RWPE2 (cell line): ENCODE measurements around the gene TNPO1.

Experiments
- ATAC-seq: fragments of 200-7000 bp; cut with Tn5 transposase; 3 replicates; pipeline ENCODE4 v1.9.1; 2021; ENCODE audit warnings: low read depth
- DNase-seq: peaks from one replicate; pipeline ENCODE4 v3.0.0-alpha.2; 2020; ENCODE audit warnings: low spot score
- H3K27ac ChIP-seq: fragments of 450-650 bp; 2 replicates; pipeline ENCODE4 v1.5.1; 2017; ENCODE audit warnings: mild to moderate bottlenecking; ENCODE audit not compliant: poor library complexity, severe bottlenecking
- H3K27me3 ChIP-seq: fragments of 250-450 bp; sonication (Bioruptor Pico); 2 replicates; pipeline ENCODE4 v1.5.1; 2021; ENCODE audit warnings: mild to moderate bottlenecking, moderate library complexity; ENCODE audit not compliant: insufficient read depth, poor library complexity, severe bottlenecking
- H3K36me3 ChIP-seq: fragments of 250-450 bp; sonication (Bioruptor Pico); 2 replicates; pipeline ENCODE4 v1.5.1; 2020; ENCODE audit warnings: low read depth, mild to moderate bottlenecking, moderate library complexity
- H3K4me1 ChIP-seq: fragments of 250-450 bp; sonication (Bioruptor Pico); 2 replicates; pipeline ENCODE4 v1.5.1; 2021; ENCODE audit warnings: mild to moderate bottlenecking, moderate library complexity; ENCODE audit not compliant: insufficient read depth, poor library complexity, severe bottlenecking
- H3K4me3 ChIP-seq: fragments of 250-450 bp; sonication (Bioruptor Pico); 2 replicates; pipeline ENCODE4 v1.5.1; 2021; ENCODE audit warnings: mild to moderate bottlenecking, moderate library complexity; ENCODE audit not compliant: severe bottlenecking
- H3K9me3 ChIP-seq: fragments of 250-450 bp; sonication (Bioruptor Pico); 2 replicates; pipeline ENCODE4 v1.5.1; 2021; ENCODE audit warnings: mild to moderate bottlenecking, moderate library complexity; ENCODE audit not compliant: severe bottlenecking
- CTCF ChIP-seq: fragments of 450-650 bp; IDR thresholded peaks from one replicate; pipeline ENCODE4 v1.5.1; 2017; ENCODE audit warnings: mild to moderate bottlenecking, moderate library complexity; ENCODE audit not compliant: poor library complexity, severe bottlenecking

The TNPO1 gene

GRCh38 chr5:72937517-72938061 is 121.1 kb downstream of the TNPO1 start:
- H3K9me3 ChIP-seq: no peaks in the 10 kb centered on the region
- no peak for TF ChIP-seq CTCF
- ATAC-seq (no peak), DNase-seq (no peak)
- H3K4me1 ChIP-seq: no peaks in the 10 kb centered on the region
- no peak overlapping the region for H3K4me3 ChIP-seq
- H3K27ac ChIP-seq: no peak overlapping the region
- no peaks in the 10 kb centered on the region for H3K36me3 ChIP-seq
- H3K27me3 ChIP-seq: no peaks in the 10 kb centered on the region

- H3K27me3 ChIP-seq: no peaks in the 10 kb centered on the region
- H3K36me3 ChIP-seq: no peaks in the 10 kb centered on the region
- H3K27ac ChIP-seq: no peak overlapping the region
- DNase-seq: no peak
- H3K4me1 ChIP-seq: no peaks in the 10 kb centered on the region
- ATAC-seq: no peak
- no peak overlapping the region for H3K4me3 ChIP-seq
- no peaks in the 10 kb centered on the region for H3K9me3 ChIP-seq
- TF ChIP-seq CTCF: no peak
Observed at GRCh38 chr5:72938206-72938605, 121.7 kb downstream of the TNPO1 start.

- no peak overlapping the region for H3K4me3 ChIP-seq
- TF ChIP-seq CTCF: no peak
- H3K36me3 ChIP-seq: no peaks in the 10 kb centered on the region
- H3K9me3 ChIP-seq: no peaks in the 10 kb centered on the region
- H3K27me3 ChIP-seq: no peaks in the 10 kb centered on the region
- peaks cover 2% of the 10 kb centered on the region for H3K4me1 ChIP-seq
- H3K27ac ChIP-seq: no peak overlapping the region
- ATAC-seq (no peak), DNase-seq (no peak)
Observed at GRCh38 chr5:72940082-72940481, 123.6 kb downstream of the TNPO1 start.

- Histone ChIP-seq H3K4me3 (no peak overlapping the region), H3K4me1 (peaks cover 4% of the 10 kb centered on the region), H3K27ac (no peak overlapping the region), H3K9me3 (no peaks in the 10 kb centered on the region), H3K27me3 (no peaks in the 10 kb centered on the region), H3K36me3 (no peaks in the 10 kb centered on the region)
- TF ChIP-seq CTCF: no peak
- DNase-seq: no peak
- no peak for ATAC-seq
Observed at GRCh38 chr5:72943307-72943706, 126.8 kb downstream of the TNPO1 start.

GRCh38 chr5:72947498-72947897 is 131.0 kb downstream of the TNPO1 start:
- Histone ChIP-seq H3K27ac (no peak overlapping the region), H3K4me3 (no peak overlapping the region), H3K27me3 (no peaks in the 10 kb centered on the region), H3K4me1 (peaks cover 35% of the 10 kb centered on the region), H3K9me3 (no peaks in the 10 kb centered on the region), H3K36me3 (no peaks in the 10 kb centered on the region)
- TF ChIP-seq CTCF: no peak
- ATAC-seq: no peak
- DNase-seq: no peak
